Activated naive CD8-positive, alpha-beta T cell treated with anti-CD3 and anti-CD28 coated beads for 36 hours (primary cell): ENCODE measurements around the gene TRERF1. TPM values are rescaled to one million over a fixed set of nuclear protein-coding genes. Genes with fewer than 3 reads are reported as not detected.
A peak's percentile ranks its signal among the peaks of the same experiment; 100 is the strongest.

Experiments
- DNase-seq: peaks from one replicate; pipeline ENCODE4 v3.0.0; 2021
- H3K27ac Mint-ChIP-seq: one replicate; pipeline ENCODE4 v1.8.0; 2022; ENCODE audit warnings: mild to moderate bottlenecking, moderate library complexity, mixed read lengths
- H3K27me3 Mint-ChIP-seq: one replicate; pipeline ENCODE4 v1.8.0; 2022; ENCODE audit warnings: mild to moderate bottlenecking, mixed read lengths
- H3K36me3 Mint-ChIP-seq: one replicate; pipeline ENCODE4 v1.8.0; 2021; ENCODE audit warnings: mild to moderate bottlenecking, mixed read lengths
- H3K4me1 Mint-ChIP-seq: one replicate; pipeline ENCODE4 v1.8.0; 2021; ENCODE audit warnings: mixed read lengths
- H3K4me3 Mint-ChIP-seq: one replicate; pipeline ENCODE4 v1.8.0; 2022; ENCODE audit warnings: mild to moderate bottlenecking, moderate library complexity, mixed read lengths
- H3K9me3 Mint-ChIP-seq: one replicate; pipeline ENCODE4 v1.8.0; 2022; ENCODE audit warnings: mixed read lengths
- total RNA-seq, 2 experiments: library from RNA; stranded (reverse); gene quantifications; one replicate each; pipeline ENCODE4 v1.2.3, GENCODE V29; 2021

The TRERF1 gene
- total RNA-seq, 2 experiments from 2014 or later = 6.5 to 6.9 TPM

- H3K4me3 Mint-ChIP-seq = no peak overlapping the region
- no peaks in the 10 kb centered on the region for H3K27me3 Mint-ChIP-seq
- H3K36me3 Mint-ChIP-seq = peaks cover 6% of the 10 kb centered on the region
- H3K4me1 Mint-ChIP-seq = peaks cover 7% of the 10 kb centered on the region
- DNase-seq = no peak
- H3K27ac Mint-ChIP-seq = no peak overlapping the region
- H3K9me3 Mint-ChIP-seq = no peaks in the 10 kb centered on the region
These were observed 194.1 kb downstream of the TRERF1 start for GRCh38 chr6:42257614-42258013.

GRCh38 chr6:42257063-42257462 lies 194.7 kb downstream of the TRERF1 start:
- H3K36me3 Mint-ChIP-seq = peaks cover 6% of the 10 kb centered on the region
- H3K27ac Mint-ChIP-seq = no peak overlapping the region
- H3K27me3 Mint-ChIP-seq = no peaks in the 10 kb centered on the region
- H3K4me1 Mint-ChIP-seq = peaks cover 7% of the 10 kb centered on the region
- no peak overlapping the region for H3K4me3 Mint-ChIP-seq
- H3K9me3 Mint-ChIP-seq = no peaks in the 10 kb centered on the region
- DNase-seq = no peak

DNA sequence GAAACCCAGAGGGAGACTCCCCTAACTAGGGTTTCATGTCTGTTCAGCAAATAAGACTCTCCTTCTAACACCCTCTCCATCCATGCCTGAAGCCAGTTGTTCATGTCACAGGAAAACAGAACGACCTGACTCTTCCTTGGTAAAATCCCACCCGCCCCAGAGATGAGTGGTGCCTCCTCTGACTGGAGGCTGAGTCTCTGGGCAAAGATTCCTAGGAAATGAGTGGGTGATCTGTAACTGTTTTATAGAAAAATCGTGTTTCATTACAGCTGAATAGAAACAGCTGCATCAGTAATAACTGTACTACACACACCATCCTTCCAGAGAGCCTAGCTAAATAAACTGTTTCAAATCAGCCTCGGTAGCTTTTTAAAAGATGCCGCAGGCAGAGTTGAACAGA lies 196.7 kb downstream of the TRERF1 start:
- DNase-seq = no peak
- Mint-ChIP-seq H3K27ac (no peak overlapping the region), H3K27me3 (no peaks in the 10 kb centered on the region), H3K9me3 (no peaks in the 10 kb centered on the region), H3K4me1 (no peaks in the 10 kb centered on the region), H3K36me3 (peaks cover 6% of the 10 kb centered on the region), H3K4me3 (no peak overlapping the region)

- H3K27me3 Mint-ChIP-seq = no peaks in the 10 kb centered on the region
- no peak for DNase-seq
- H3K9me3 Mint-ChIP-seq = no peaks in the 10 kb centered on the region
- H3K4me1 Mint-ChIP-seq = no peaks in the 10 kb centered on the region
- no peak overlapping the region for H3K27ac Mint-ChIP-seq
- no peak overlapping the region for H3K4me3 Mint-ChIP-seq
- H3K36me3 Mint-ChIP-seq = peaks cover 6% of the 10 kb centered on the region
These were observed 197.2 kb downstream of the TRERF1 start for GRCh38 chr6:42254505-42254904.

- Mint-ChIP-seq H3K4me3 (no peak overlapping the region), H3K4me1 (no peaks in the 10 kb centered on the region), H3K27ac (no peak overlapping the region), H3K36me3 (peaks cover 6% of the 10 kb centered on the region), H3K9me3 (no peaks in the 10 kb centered on the region), H3K27me3 (no peaks in the 10 kb centered on the region)
- no peak for DNase-seq
These were observed 199.7 kb downstream of the TRERF1 start for GRCh38 chr6:42251911-42252637.

GRCh38 chr6:42251500-42251899 lies 200.2 kb downstream of the TRERF1 start:
- DNase-seq = no peak
- Mint-ChIP-seq H3K4me3 (no peak overlapping the region), H3K9me3 (no peaks in the 10 kb centered on the region), H3K27me3 (no peaks in the 10 kb centered on the region), H3K27ac (no peak overlapping the region), H3K36me3 (peaks cover 4% of the 10 kb centered on the region), H3K4me1 (no peaks in the 10 kb centered on the region)

- Mint-ChIP-seq H3K36me3 (peaks cover 2% of the 10 kb centered on the region), H3K27me3 (no peaks in the 10 kb centered on the region), H3K4me3 (no peak overlapping the region), H3K4me1 (no peaks in the 10 kb centered on the region), H3K27ac (no peak overlapping the region), H3K9me3 (no peaks in the 10 kb centered on the region)
- no peak for DNase-seq
These were observed 201.3 kb downstream of the TRERF1 start for GRCh38 chr6:42250274-42250931.

GRCh38 chr6:42249279-42249678 lies 202.4 kb downstream of the TRERF1 start:
- H3K4me1 Mint-ChIP-seq = no peaks in the 10 kb centered on the region
- H3K27me3 Mint-ChIP-seq = no peaks in the 10 kb centered on the region
- H3K4me3 Mint-ChIP-seq = no peak overlapping the region
- H3K27ac Mint-ChIP-seq = peak overlapping the region; percentile 27
- no peak for DNase-seq
- H3K36me3 Mint-ChIP-seq = peaks cover 2% of the 10 kb centered on the region
- no peaks in the 10 kb centered on the region for H3K9me3 Mint-ChIP-seq

DNA sequence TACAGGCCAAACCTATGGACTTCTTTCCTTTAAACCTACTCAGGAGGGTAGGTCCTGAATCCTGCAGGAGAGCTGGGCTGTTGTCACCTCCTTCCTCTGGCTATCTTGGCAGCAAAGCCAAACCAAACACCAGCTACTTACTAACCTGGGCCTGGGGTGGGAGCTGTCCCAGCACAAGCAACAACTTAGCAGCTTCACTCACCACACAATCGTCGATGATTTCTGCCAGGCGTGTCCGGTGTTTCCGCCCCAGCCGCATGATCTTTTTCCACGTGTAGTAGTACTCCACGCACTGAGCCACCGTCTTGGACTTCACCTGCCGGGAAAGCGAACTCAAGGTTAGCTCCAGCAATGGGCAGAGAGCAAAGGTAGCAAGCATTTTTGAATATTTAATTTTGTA lies 208.7 kb downstream of the TRERF1 start:
- no peaks in the 10 kb centered on the region for H3K9me3 Mint-ChIP-seq
- H3K27ac Mint-ChIP-seq = no peak overlapping the region
- H3K27me3 Mint-ChIP-seq = no peaks in the 10 kb centered on the region
- no peaks in the 10 kb centered on the region for H3K36me3 Mint-ChIP-seq
- H3K4me3 Mint-ChIP-seq = no peak overlapping the region
- DNase-seq = no peak
- no peaks in the 10 kb centered on the region for H3K4me1 Mint-ChIP-seq

GRCh38 chr6:42241915-42242314 lies 209.8 kb downstream of the TRERF1 start:
- peaks cover 1% of the 10 kb centered on the region for H3K4me1 Mint-ChIP-seq
- no peaks in the 10 kb centered on the region for H3K27me3 Mint-ChIP-seq
- DNase-seq = no peak
- H3K9me3 Mint-ChIP-seq = no peaks in the 10 kb centered on the region
- H3K4me3 Mint-ChIP-seq = no peak overlapping the region
- no peaks in the 10 kb centered on the region for H3K36me3 Mint-ChIP-seq
- H3K27ac Mint-ChIP-seq = no peak overlapping the region

DNA sequence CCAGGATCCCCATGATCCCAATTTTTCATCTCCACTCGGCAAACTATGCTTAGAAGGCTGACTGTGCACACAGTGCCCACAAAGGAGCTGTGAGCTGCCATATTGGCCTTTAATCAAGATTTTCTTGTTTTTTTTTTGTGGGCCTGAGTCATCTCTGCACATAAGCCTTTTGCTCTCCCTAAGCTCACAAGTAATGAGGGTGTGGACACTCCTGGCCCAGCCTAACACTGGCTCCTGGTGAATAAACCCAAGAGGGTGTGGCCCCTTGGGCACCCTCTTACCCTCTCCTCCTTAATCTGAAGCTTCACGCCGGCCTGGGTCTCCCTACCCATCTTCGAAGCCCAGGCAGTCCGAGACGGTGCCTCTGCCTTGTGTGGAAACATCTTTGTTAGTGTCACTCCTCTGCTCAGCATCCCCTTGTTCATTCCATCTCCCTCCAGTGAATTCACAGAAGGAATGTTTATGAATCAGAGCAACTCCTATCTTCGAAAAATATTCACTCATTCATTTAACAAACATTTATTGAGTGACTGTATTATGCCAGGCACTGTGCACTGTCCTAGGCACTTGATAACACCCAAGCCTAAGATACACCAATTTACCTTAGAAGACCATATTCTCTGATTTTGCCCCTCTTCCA lies 211.9 kb downstream of the TRERF1 start:
- H3K27me3 Mint-ChIP-seq = no peaks in the 10 kb centered on the region
- no peaks in the 10 kb centered on the region for H3K9me3 Mint-ChIP-seq
- no peak overlapping the region for H3K27ac Mint-ChIP-seq
- no peaks in the 10 kb centered on the region for H3K36me3 Mint-ChIP-seq
- no peak for DNase-seq
- peaks cover 1% of the 10 kb centered on the region for H3K4me1 Mint-ChIP-seq
- no peak overlapping the region for H3K4me3 Mint-ChIP-seq

GRCh38 chr6:42239333-42239732 lies 212.4 kb downstream of the TRERF1 start:
- no peak overlapping the region for H3K4me3 Mint-ChIP-seq
- no peak overlapping the region for H3K27ac Mint-ChIP-seq
- DNase-seq = no peak
- H3K9me3 Mint-ChIP-seq = no peaks in the 10 kb centered on the region
- no peaks in the 10 kb centered on the region for H3K27me3 Mint-ChIP-seq
- H3K4me1 Mint-ChIP-seq = peaks cover 1% of the 10 kb centered on the region
- H3K36me3 Mint-ChIP-seq = no peaks in the 10 kb centered on the region

DNA sequence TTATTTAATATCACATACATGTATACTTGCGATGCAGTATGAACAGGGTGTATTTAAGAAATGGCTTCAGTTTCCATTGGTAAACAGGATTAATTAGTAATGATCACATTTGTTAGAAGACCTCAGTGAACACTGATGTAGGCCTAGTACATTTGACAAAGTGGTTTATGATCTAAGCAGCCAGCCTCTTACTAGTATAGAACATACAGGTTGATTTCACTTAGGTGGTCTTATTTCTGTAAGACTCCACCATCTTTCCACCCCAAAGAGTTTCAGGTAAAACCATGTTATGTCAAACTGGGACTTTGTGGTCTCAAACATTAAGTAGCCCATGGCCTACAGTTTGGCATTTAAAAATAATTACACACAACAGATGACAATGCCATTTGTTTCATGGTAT lies 213.9 kb downstream of the TRERF1 start:
- Mint-ChIP-seq H3K27ac (peak overlapping the region; percentile 10), H3K27me3 (no peaks in the 10 kb centered on the region), H3K4me3 (no peak overlapping the region), H3K9me3 (no peaks in the 10 kb centered on the region), H3K36me3 (no peaks in the 10 kb centered on the region), H3K4me1 (peaks cover 1% of the 10 kb centered on the region)
- DNase-seq = no peak

DNA sequence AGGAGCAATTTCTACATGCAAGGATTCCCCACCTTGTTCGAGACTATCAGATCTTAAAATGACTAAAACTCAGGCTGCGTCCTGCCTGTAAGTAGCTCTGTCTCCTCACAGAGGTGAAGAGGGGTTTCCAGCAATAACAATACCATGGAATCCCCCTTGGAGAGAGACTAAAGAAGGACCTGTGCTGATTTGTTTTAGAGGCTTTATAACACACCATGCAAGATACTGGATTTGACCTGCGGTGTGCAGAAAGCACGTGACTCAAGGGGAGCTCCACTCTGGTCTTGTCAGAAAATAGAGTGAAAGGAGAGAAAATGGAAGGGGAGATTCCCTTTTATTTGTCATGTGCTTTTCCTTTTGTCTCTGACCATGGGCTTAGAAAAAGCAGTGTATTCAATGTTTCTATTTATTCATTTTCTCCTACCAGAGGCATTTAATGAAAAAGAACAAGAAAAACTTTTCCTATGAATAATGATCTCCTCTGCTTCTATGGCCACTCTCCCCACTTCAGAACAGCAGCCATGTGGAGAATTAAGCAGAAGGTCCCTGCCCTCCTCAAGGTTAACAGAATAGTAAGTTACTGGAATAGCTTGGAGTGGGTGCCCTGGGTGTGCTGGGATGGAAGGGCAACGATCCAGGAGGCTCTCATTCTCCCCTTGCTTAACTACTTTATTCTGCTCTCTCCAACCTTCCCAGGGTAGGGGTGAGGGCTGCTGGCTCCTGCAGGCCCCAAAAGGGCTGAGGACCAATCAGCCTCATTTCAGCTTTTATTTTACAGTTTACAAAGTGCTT lies 214.8 kb downstream of the TRERF1 start:
- no peak overlapping the region for H3K27ac Mint-ChIP-seq
- H3K4me3 Mint-ChIP-seq = no peak overlapping the region
- H3K36me3 Mint-ChIP-seq = no peaks in the 10 kb centered on the region
- H3K27me3 Mint-ChIP-seq = no peaks in the 10 kb centered on the region
- no peak for DNase-seq
- H3K9me3 Mint-ChIP-seq = no peaks in the 10 kb centered on the region
- H3K4me1 Mint-ChIP-seq = peaks cover 1% of the 10 kb centered on the region

GRCh38 chr6:42236030-42236429 lies 215.7 kb downstream of the TRERF1 start:
- DNase-seq = no peak
- Mint-ChIP-seq H3K9me3 (no peaks in the 10 kb centered on the region), H3K27me3 (no peaks in the 10 kb centered on the region), H3K4me1 (peaks cover 1% of the 10 kb centered on the region), H3K4me3 (no peak overlapping the region), H3K27ac (no peak overlapping the region), H3K36me3 (no peaks in the 10 kb centered on the region)
